GM18519 (cell line): ENCODE measurements around the gene PTGR3.

ENCODE experiments used
- ATAC-seq: cut with Tn5 transposase; IDR thresholded peaks from one replicate; pipeline ENCODE4 v1.9.1; 2021; ENCODE audit warnings: mild to moderate bottlenecking, moderate library complexity; ENCODE audit not compliant: unreplicated experiment, low FRiP score

PTGR3 gene

DNA sequence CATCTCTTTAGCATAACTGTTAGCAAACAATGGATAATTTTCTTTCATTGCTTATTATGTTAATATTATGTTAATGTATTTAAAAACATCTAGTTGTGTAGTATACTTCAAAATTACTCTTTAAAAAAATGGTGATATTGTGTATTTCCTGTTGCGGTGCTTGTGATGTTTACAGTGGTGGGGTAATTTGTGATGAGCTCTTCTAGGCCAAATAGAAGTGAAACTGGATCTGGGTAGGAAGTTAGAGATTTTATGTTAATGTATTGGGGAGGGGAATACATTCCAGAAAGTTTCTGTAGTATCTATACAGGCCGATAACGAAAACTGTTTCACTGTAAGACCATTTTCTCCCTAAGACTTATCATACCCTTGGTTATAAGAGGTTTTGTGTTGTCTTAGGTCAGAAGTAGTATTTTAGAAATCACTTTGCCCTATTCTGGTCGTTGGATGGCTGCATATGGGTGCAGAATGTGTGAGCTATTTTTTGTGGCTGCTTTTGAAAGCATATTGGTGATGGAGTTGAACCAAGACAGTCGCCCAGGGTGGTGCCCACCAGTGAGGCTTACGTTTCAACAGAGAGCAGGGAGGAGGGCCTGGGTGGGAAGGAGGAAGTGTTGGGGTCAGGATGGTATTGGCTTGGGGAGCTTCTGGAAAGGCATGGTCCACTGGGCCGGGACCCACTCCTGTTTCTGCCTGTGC, 7.4 kb upstream of the PTGR3 start:
- ATAC-seq, result no peak

DNA sequence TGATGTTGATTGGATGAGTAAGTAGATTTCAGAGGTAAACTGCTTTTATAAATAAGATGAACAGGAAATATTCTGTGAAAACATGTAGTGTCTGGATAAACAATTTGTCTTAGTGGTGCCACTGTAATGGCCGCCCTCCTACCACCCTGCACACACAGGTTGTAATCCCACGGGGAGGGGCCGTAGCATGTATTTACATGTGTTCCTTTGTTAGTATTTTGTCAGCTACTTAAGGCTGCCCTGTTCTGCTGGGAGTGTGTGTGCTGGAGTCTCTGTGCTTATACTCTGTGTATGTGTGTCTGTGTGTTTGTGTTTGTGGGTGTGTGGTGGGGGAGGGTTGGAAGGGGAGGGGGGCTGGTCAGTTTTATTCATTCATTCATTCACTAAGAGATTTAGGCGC, 6.7 kb upstream of the PTGR3 start:
- no peak for ATAC-seq

DNA sequence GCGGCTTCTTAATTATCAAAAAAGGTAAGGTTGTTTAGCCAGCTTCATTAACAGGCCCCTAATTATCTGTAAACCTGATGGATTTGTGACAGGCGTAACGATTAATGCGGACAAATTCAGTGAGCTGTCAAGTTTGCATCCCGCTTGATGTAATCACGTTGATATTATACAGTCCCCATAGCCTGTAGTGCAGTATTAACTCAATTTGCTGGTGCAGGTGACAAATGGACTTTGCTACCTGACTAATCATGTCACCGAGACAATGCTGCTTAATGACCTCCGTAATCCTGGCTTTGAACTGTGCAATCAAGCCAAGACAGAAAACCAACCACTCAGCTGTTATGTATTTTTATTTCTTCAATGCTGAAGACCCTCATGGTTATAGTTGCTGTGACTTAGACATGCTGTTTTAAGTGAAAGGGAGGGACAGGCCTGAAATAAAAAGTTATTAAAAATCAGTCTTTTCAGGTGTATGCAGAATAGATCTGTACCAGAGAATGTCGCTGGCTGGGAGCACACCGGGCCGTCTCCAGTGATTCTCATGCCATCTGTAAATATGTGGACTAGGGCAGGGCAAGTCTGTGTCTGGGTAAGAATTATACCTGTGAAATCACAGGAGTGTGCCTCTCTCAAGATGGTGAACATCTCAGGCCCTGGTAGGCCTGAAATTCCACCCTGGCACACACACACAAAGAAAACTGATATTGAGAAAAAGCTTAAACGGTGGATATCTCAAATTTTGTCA, 6.0 kb upstream of the PTGR3 start:
- ATAC-seq, result no peak

DNA sequence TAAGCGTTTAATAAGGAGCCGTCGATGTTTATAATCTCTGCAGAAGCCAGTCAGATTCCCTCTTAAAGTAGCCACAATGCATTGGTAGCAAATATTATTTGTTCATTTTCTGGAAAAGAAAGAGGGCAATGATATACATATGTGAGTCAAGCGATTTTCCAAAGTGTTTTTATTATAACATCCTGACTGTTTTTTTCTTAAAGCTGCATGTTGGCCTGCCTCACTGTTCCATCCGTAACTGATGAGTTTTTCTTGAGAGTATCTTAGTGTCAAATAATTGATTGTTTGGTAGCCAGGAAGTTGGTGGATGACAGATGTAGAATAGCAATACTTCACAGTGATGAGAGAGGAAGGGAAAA, 5.4 kb upstream of the PTGR3 start:
- no peak for ATAC-seq

DNA sequence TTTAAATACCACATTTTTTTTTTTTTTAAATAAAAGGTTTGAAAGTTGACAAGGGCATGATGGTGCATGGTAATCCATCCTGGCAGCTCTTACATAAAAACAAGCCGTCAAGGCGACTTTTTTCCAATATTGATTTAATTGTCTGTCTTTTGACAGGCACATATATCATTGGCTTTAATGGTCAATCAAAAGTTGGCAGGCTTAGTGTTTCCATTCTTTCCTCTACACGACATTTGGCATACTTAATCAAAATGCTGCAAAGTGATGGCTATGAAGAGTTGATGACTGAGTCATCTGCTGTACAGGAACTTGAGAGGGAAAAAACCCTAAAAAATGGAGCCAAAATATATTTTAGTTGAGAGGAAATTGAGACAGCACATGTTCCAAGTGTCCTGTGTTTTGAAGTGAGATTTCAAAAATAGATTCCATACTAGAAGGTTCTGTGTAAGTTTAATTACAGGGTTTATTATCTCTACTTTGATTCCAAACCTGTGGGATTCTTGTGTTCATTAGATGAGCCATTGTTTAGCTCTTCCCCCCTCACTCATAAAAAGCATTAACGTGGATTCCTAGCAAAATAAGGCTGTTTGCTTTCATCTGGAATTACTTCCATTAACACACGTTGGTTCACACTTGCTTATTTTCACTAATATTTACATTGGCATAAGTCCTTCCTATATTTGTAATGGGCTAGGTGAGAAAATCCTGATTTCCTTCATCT, 4.8 kb upstream of the PTGR3 start:
- no peak for ATAC-seq

DNA sequence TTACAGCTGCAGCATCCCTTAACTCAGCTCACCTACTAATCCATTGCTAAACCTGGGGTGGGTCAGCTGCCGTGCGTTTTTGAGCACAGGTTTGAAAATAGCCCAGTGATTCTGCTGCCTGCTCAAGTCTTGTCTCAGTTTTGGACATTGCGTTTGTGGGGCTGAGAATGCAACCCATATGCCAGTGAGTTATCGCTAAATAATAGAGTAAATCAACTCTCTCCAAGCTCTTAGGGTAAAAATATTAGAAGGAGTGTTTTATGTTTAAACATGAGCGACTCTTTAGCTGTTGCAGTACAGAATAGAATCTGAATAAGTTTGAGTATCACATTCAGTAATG, 3.8 kb upstream of the PTGR3 start:
- no peak for ATAC-seq

DNA sequence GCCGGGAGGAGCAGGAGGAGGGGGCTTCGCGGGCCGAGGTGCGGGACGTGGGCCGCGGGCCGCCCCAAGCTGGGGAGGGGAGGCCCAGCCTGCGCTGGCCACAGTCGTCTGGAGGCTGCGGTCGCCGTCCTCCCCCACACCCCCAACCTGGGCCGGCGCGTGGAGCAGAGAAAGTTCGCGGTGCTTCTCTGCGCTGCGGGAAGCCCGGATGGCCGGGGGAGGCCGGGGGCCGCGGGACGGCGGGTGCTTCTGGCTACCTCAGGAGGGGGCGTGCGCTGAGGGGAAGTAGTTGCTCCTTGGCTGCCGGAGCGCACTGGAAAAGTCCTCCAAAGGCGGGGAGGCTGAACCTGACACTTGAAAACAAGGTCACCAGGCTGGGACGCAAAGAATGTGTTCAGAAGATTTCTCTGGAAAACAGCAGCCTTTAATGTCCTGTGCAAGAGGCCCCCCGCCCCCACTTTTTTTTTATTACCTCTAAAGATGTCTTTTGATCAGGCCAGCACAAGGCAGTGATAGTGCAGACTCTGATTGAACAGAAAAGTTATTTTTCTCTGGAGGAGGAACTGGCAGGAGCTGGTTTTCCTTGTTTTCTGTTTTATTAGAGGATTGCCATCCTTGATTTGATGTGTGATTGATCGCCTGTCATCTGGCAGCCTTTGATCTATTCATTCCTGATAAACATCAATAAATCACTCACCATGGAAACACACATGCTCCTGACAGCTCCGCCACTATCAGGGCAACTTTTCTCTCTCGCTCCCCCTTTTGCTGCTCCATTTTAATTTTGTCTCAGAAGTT, 3.2 kb upstream of the PTGR3 start:
- ATAC-seq, result no peak

DNA sequence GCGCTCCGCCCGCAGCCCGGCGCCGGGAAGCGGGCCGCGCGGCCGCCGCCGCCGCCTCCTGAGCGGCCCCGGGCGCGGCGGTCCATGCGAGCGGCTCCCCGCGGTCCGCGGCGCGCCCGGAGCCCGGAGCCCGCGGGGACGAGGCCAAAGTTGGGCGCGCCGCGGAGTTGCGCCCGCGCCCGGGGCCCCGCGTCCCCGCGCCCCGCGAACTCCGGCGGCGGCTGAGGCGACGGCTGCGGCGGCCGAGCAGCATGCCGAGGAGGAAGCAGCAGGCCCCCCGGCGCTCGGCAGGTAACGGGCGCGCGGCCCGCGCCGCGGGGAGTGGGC, 2.6 kb upstream of the PTGR3 start:
- no peak for ATAC-seq

DNA sequence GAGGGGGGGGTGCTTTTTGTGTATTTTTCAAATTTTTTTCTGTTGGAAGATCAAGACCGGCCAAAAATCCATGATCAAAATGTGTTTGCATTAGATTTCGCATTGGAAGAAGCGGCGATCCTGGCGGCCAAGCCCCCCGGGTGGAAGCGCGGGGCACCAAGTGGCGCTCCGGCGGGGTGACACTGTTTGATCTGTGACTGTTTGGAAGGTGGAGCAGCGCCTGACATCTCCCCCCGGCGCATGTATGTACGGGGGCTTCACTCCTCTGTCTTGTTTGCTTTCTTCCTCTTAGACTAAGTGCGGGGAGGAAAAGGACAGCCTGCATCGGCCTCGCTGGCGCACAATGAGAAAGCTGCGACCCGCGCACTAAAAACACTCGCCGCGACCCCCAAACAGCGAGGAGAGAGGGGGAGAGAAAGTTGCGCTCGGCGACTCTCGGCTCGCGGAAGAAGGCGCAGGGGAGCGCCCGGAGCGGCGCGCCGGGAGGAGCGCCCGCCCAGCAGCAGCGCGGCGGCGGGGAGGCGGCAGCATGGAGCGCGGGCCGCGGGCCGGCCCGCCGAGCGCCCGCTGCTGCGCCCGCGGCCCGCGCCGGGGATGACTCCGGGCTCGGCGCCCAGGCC, 2.2 kb upstream of the PTGR3 start:
- ATAC-seq, result no peak

DNA sequence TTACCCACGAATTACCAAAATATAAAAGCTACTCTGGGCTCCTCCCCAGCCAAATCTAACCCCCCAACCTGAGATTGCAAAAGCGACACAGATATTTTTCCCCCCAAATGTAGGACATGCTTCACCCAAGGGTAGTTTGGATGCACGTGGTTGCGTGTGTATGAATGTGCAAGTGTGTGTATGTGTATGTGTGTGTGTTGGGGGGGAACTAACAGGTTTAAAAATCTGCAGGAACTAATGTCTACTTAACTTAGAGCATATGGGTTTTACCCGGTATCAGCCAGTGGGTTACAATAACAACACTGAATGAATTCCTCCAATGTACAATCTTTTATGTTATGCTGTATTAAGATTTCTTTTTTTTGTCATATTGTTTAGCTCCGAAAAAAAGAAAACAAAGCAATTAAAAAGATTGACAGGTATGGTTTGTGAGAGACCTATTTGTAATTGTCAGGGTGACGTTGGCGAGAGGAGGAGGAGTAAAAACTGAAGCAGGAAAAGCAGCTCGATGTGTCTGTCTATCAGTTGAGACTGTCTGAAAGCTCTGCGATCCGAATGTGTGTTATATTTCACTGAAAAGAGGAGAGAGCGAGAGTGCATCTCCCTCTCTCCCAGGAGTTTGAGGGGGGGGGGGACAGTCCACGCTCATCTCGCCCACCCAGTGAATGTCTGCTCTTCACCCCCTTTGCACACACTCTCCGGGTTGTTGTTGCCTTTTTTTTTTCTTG, 1.5 kb upstream of the PTGR3 start, which contains the start of gene TSHZ1:
TSHZ1 (plus strand) TSS at position 524 of the 728 bp plus-strand sequence. CDS start 1,080 bp downstream, outside the sequence.
- ATAC-seq, result peak; percentile 43

DNA sequence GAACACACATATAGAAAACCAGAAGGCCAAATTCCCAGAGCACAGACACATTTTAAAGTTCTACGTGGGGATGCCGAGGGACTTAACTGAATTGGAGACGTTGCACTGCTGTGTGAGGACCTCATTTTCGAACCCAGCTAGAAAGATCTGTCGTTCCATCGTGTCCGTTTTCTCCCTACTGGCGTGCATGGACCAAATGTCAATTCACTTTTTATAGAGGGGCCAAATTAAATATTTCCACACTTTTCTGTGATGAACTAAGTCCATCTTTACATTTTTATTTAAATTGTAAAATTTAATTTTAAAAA, 966 bp upstream of the PTGR3 start:
- ATAC-seq, result no peak

DNA sequence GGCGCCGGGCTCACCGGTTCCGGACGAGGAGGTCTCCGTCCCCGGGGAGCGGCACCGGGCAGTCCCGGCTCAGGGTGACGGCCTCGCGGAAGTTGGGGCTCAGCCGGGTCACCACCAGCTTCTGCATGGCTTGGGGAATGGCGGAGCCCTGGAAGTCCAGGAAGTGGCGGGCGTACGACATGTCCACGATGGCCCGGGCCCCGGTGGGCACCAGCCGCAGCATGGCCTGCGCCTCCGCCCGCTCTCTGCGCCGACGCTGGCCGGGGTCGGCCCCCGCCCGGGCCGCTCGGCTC, 157 bp downstream of the PTGR3 start:
- ATAC-seq, result peak; percentile 16

DNA sequence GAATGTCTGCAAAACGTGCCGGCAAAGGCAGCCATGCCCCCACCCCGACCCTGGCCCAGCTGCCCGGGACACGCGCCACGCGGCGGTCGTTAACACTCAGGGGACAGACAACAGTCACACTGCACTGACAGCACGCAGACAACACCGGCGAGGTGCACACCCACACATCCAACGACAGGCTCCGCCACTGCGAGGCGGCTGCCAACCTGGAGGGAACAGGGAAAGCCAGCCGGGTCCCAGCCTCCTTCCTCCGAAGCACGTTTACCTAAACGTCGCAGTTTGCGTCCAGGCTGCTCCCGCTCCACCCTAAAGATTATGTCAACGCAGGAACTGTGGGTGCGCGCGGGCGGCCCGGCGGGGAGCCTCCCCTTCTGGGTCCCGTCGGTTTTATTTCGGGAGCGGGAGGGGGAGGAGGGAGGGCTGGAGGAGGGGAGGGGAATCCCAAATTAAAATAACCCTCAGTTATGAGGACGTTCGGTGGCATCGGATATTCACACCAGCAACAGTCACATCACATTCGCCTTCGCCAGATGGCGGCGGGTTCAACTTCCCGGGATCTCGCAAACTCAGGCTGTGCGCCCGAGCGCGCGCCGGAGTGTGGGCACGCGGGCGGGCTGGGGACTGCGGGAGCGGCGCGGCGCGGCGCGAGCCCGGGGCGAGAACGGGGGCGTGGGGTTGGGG, 644 bp downstream of the PTGR3 start:
- peak; percentile 0 for ATAC-seq

DNA sequence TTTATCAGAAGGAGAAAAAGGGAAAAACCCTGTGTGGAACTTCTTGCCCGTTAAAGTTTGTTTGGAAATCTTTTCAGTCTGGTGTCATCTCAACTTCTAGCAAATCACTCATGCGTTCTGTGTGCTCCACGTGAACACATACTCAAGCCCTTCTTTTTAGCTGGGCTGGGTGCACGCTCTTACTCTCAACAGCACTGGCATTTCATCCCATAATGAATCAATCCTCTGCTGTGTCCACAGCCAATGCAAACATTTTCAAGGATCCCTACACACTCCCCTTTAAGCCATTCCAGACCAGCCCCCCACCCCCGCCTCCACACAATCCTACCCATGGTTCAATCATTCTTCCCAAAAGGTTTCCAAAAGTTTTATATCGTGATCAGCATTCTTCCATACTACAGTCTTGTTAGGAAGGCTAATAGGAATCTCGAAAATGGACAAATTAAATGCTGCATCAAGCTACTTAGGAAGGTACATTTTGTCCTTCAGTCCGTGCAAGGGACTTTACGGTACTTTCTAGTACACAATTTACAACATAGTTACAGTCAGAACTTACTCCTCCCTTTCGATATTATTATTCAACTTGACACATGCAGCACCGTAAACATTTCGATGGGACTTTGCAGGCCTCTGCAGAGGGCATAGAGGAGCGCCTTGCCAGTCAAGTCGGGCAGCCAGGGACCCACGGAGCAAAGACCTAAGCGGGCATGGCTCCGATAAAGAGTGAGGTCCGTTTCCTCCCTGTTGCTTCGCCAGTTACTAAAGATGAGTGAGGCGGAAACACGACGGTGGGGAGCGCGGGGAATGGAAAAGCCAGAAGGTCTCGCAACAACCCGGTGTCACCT, 1.4 kb downstream of the PTGR3 start:
- no peak for ATAC-seq

DNA sequence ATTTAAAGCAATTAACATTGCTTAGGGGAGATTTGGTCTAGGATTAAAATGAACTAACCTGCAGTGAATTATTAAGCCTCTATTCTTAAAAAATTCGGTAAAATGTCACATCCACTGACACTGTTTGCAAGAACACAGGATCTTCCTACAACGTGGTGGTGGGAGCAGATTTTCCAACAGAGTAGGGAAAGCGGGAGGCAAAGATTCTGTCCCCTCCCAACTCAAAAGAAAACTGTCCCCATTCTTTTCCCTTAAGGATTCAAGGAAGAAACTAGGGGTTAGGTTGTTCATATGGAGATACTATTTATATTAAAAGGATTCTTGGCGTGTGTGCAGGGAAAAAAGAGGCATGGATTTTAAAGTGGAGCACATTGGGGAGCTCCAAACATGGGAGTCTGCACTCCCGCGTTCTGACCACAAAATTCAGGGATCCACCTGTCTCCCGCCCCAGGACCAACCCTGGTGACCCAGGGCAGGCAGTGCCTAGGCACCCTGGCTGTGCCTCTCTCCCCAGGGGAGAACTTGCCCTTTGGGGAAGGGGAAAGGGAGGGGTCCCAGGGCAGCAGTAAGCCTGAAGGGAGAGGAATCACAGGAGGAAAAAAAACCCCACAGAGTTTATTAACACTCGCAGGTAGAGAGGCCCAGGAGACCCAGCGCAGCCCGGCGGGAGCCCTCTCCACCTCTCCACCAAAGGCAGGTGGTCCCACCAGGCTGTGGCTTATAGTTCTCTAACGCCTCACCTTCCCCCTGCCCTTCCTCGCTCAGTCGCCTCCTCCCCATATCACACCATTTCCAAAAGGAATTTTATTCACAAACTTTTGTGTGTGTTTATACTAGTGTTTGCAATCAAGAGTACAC, 2.3 kb downstream of the PTGR3 start:
- no peak for ATAC-seq

DNA sequence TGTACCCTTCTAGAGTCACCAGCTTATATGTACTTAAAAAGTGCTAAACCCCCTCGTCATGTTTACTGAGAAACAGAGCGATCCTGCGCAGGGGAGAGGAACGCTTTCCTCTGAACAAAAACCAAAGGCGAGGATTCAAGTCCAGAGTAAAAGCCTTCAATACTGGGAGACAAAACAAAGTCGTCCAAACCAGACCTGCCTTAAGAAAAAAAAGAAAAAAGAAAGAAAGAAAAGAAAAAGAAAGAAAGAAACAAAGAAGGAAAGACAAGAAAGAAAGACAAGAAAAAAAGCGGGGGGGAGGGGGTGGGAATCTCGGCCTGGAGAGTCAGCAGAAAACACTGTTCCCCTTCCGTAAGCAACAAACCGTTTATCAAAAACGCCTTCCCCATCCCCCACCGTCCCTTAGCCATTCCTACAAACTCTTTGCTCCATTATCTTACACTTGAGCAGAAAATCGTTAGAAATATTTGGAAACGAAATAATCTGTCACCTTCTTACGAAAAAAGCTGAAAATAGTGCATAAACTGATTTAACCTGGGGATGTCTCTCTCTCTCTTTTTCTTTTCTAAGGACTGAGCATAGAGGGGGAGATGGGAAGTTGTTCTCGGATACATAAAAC, 3.3 kb downstream of the PTGR3 start:
- no peak for ATAC-seq

DNA sequence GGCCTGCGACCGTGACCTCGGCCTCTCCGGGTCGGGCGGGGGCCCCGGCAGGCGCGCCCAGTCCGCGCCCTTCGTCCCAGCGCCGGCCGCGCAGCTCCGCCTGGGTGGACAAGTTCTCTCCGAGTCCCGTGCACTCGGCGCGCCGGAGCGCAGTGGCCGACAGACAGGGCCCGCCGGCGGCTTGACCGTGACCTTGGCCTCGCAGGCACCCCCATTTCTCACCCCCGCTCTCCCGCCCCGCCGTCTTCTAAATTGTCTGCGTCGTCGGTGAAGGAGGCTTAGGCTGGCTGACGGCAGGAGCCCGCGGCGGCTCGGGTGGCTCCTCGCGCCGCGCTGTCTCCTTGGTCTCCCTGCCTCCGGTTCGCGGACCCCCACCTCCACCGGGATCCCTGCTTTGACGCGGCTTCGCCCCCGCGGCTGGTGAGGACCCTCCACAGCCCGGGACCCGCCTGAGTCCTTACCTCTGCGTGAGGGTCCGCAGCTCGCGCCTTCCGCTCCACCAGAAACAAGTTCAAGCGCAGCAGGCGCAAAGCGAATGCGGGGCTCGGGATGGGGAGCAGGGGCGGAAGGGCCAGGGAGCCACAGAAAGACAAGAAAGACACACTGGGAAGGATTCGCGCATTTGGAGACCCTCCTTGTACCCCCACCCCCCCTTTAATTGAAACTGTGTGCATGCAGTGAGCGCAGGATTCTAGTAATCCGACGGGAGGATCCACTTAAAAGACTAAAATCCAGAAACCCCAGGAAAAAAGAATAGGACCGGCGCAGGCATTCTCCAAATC, 4.0 kb downstream of the PTGR3 start:
- ATAC-seq, result no peak
